Midbrain (tissue), 1 donor: ENCODE data around the gene SSBP3.

Experiments used
- DNase-seq: peaks from one replicate; lab custom pipeline; 2025; lab: John Stamatoyannopoulos, UW

Gene SSBP3

DNA sequence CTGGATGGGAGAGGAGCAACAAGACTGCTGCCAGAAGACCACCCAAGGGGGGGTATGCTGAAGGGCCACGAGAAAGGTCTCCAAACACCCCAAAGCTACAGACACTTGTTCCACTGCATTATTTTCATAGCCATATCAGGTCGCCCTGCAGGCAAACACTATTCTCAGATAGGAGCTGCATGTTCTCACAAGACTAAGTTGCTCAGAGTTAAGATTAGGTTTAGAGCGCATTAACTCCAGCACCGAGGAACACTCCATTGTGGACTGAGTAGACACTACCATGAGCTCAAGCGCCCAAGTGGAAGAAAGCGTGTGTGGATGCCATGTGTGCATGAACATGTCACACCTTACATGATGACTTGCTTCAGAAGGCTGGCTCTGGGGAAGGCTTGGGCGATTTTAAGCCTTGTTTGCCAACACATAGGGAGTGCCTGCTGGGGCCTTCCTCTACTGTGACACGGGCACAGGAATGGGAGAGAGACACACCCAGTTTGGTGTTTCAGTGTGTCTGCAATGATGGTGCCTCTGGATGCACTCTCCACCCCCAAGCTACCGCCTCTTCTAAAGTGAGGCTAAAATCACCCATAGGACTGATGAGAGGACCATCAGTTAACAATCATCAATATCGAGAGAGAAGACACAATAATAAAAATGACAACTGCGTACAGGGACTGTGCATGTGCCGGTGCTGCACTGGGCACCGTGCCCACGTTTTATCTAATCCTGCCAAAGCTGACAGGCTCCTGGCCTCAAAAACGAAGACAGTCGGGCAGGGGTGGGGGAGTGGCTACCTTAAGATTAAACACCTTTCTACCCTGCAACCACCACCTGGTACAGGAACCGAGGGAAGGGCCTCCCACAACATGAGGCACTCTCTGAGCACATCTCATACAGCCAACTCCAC lies 34.9 kb downstream of the SSBP3 start:
- no peak for DNase-seq

- DNase-seq: no peak
Observed at GRCh38 chr1:54370287-54370989, 35.8 kb downstream of the SSBP3 start.

DNA sequence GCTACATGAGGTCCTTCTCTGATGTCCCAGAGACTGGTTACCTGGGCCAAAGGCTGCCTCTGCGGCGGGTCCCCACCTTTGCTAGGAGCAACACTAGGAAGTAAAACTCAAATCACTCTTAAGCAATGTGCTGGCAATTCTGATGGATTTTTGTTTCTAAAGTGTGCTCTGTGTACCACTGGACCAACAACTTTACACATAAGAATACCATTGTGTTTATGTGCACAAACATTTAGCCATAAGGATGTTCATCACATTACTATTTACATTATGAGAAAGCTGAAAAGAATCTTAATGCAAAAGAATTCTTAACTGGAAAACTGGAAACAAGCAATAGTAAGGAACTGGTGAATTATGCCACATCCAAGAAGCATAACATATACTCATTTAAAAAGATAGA lies 38.6 kb downstream of the SSBP3 start:
- DNase-seq: no peak

GRCh38 chr1:54365847-54366246 lies 40.3 kb downstream of the SSBP3 start:
- DNase-seq: no peak

GRCh38 chr1:54365398-54365797 lies 40.8 kb downstream of the SSBP3 start:
- no peak for DNase-seq

DNA sequence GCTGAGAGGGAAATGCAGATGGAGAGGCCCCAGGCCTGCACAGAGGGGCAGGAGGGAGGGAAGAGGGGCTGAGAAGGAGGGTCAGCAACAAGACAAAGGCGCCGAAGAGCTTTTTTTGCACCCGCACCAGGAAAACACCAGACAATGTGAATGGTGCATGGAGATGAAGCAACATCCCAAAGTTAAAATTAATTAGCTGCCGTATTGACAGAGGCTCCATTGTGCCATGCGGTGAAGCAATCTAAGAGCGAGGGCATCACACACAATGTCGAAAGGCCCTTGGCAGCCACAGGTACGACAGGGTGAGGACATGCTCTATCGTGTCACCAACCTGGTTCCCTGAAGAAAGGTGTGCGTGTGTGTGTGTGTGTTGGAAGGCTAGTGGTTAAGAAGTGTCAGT lies 41.2 kb downstream of the SSBP3 start:
- no peak for DNase-seq

GRCh38 chr1:54364582-54364981 lies 41.6 kb downstream of the SSBP3 start:
- no peak for DNase-seq

- no peak for DNase-seq
Observed at GRCh38 chr1:54363925-54364324, 42.3 kb downstream of the SSBP3 start.

- no peak for DNase-seq
Observed at GRCh38 chr1:54362881-54363340, 43.3 kb downstream of the SSBP3 start.

- DNase-seq: peak; percentile 42
Observed at GRCh38 chr1:54361342-54361741, 44.9 kb downstream of the SSBP3 start.

DNA sequence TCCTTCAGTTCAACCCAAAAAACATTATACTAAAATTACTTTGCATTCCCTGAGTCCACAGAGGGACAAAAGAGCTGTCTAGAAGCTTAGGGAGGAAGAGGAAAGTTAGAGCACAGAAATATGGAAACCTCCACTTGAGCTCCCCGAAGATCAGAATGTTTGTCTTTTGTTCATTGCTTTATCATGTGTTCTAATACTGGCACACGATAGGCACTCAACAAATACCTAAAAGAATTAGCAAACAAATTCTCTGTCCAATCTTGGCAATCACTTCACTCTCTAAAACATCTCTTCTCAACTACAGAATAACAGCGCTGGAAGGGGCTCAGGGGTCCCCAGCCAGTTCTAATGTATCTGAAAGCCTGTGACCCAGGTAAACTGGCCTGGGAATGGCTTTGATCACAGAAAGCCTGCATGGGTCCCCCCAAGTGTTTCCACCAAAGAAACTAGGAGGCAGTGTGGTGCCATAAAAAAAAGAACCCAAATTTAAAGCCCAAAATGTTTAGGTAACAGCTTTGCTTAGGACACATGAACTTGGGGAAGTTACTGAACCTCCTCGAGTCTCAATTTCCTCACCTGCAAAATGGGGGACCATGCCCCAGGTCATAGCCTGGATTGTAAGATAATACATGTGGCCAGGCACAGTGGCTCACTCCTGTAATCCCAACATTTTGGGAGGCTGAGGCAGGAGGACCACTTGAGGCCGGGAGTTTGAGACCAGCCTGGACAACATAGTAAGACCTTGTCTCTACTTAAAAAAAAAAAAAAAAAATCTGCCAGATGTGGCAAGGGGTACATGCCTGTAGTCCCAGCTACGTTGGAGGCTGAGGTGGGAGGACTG lies 45.8 kb downstream of the SSBP3 start:
- no peak for DNase-seq

DNA sequence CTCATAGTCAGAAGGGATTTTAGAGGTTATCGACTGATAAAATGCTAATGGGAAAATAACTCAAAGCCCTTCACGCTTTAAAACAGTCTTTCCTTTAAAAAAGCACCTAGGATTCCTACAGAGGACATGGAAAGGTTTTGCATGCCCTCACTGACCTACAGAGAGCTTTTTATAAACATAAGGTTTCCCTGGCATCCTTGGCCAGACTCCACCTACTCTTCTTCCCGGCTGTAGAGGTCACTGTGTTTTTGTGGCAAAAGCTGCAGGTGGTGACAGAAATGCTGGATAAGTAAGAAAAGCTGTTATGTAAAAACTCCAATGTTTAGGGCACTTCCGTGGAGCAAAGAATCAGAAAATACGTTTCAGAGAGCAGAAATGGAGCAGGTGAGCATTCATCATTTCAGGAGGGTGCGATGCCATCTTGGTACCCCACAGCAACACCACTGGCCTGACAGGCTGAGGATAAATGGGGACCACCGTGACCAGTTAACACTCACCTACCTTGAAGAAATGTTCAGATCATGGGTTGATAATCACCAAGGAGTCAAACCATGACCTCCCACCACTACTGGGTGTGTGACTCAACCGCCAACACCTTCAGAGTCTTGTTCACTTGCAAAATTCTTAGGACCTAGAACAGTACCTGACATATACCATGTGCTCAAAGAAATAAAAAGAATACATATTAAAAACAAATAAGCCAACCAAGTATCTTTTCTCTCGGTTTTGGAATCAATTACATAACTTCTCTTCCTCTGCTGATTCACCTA lies 46.6 kb downstream of the SSBP3 start:
- no peak for DNase-seq

DNA sequence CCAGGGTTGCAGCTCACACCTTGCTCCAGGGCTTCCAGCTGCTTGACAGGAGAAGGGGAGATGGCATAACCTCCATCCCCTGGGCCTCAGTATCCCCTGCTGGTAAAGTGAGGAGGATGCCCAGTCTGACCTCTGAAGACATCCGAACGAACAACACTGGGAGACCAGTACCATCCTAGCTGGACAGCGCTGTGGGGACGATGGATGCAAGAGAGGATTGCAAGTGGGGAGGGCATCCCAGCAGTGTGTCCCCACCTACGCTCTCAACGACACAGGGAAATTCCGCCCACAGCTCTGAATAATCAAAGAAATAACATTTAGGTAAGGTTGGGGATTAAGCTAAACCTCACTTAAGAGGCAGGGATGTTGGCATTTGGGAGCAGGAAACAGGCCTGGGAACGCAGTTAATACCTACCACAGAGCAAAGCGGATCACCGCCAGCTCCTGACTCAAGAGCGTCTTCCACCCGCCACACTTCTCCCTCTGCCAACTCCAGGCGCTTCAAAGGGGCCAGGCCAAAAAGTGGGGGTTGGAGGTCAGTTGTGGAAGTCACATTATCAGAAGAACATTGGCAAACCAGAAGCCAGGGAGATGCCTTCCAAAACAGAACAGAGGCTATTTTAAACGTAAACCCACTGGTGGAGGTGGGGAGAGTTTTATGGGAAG lies 47.6 kb downstream of the SSBP3 start:
- DNase-seq: no peak

GRCh38 chr1:54357967-54358366 lies 48.2 kb downstream of the SSBP3 start:
- DNase-seq: no peak

- no peak for DNase-seq
Observed at GRCh38 chr1:54356680-54357147, 49.5 kb downstream of the SSBP3 start.

- no peak for DNase-seq
Observed at GRCh38 chr1:54355931-54356679, 50.1 kb downstream of the SSBP3 start.

- no peak for DNase-seq
Observed at GRCh38 chr1:54354899-54355298, 51.3 kb downstream of the SSBP3 start.

GRCh38 chr1:54353959-54354358 lies 52.2 kb downstream of the SSBP3 start:
- no peak for DNase-seq

DNA sequence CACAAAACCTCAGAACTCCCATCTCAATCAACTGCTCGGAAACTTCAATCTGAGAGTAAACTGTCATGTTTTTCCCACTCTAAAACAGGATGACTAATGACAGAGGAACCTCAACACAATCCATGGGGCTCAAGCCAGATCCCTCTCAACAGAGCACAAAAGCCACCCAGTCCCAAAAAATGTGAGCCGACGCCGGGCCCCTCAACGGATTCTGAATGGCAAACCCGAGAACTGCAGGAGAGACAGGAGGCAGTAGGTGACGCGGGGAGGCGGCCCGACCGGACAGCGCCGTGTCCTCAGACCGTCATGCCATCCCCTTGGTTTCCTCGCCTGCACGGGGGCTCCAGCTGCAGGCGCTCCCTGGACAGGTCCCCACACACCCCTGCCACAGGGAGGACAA lies 53.4 kb downstream of the SSBP3 start:
- DNase-seq: no peak

GRCh38 chr1:54350360-54350759 lies 55.8 kb downstream of the SSBP3 start:
- peak; percentile 13 for DNase-seq
